BLaER1 treated with 17β-estradiol and CSF1 and Interleukin-3, amounts not matched to agents 10 nM and 100 nM (cell line): ENCODE measurements around the gene AKAP11.

Source experiments
- H3K27ac ChIP-seq, 11 experiments: shearing (Covaris generic); formaldehyde crosslinking; 2 replicates each; pipeline ENCODE4 v1.8.1; 2022
- H3K27me3 ChIP-seq, 11 experiments: shearing (Covaris generic); formaldehyde crosslinking; 2 replicates each; pipeline ENCODE4 v1.8.1; 2022
- H3K36me3 ChIP-seq, 11 experiments: shearing (Covaris generic); formaldehyde crosslinking; 2 replicates each; pipeline ENCODE4 v1.8.1; 2022
- H3K4me1 ChIP-seq, 10 experiments: shearing (Covaris generic); formaldehyde crosslinking; 2 replicates each; pipeline ENCODE4 v1.8.1; 2022
- H3K4me2 ChIP-seq, 11 experiments: shearing (Covaris generic); formaldehyde crosslinking; 2 replicates each; pipeline ENCODE4 v1.8.1; 2022
- H3K4me3 ChIP-seq, 10 experiments: shearing (Covaris generic); formaldehyde crosslinking; 2 replicates each; pipeline ENCODE4 v1.8.1; 2022
- H3K9ac ChIP-seq, 11 experiments: shearing (Covaris generic); formaldehyde crosslinking; 2 replicates each; pipeline ENCODE4 v1.8.1; 2022
- H3K9me3 ChIP-seq, 11 experiments: shearing (Covaris generic); formaldehyde crosslinking; replicated peaks in 1 of 11; 2 replicates each; pipeline ENCODE4 v1.8.1; 2022
- H4K20me1 ChIP-seq, 11 experiments: shearing (Covaris generic); formaldehyde crosslinking; 2 replicates each; pipeline ENCODE4 v1.8.1; 2022
- Cebpa-rat ChIP-seq, 11 experiments: shearing (Covaris generic); IDR thresholded peaks; 2 replicates each; pipeline ENCODE4 v1.8.1; 2022

AKAP11 gene

DNA sequence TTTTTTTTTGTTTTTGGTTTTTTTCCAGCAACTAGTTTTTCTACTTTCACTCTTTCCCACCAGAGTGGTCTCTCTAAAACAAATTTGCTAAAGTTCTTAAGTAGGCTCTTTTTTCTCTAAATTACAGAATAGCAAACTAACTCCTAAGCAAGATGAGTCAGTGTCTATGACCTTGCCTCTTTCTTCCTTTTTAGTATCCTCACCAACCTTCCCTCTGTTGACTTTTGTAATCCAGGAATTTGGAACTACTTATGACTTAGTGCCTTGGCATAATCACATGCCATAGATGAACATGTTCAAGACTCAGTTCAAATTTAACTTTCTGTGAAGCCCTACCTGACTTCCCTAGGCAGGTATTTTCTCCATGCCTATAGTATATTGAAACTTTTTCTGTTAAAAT is 32.3 kb upstream of the AKAP11 start:
- peaks cover 0 to 39% (median 14%) of the 10 kb centered on the region in 11 experiments; a peak in 8 of 22 replicates for H3K36me3 ChIP-seq
- H3K9me3 ChIP-seq = no peaks in the 10 kb centered on the region
- H3K9ac ChIP-seq = no peak overlapping the region
- H4K20me1 ChIP-seq = no peaks in the 10 kb centered on the region
- H3K27me3 ChIP-seq = no peaks in the 10 kb centered on the region
- TF ChIP-seq Cebpa-rat (IDR thresholded peaks at IDR 0.05) = no peak
- H3K4me3 ChIP-seq = no peak overlapping the region
- H3K27ac ChIP-seq = no peak overlapping the region
- H3K4me2 ChIP-seq = no peak overlapping the region
- no peaks in the 10 kb centered on the region for H3K4me1 ChIP-seq

DNA sequence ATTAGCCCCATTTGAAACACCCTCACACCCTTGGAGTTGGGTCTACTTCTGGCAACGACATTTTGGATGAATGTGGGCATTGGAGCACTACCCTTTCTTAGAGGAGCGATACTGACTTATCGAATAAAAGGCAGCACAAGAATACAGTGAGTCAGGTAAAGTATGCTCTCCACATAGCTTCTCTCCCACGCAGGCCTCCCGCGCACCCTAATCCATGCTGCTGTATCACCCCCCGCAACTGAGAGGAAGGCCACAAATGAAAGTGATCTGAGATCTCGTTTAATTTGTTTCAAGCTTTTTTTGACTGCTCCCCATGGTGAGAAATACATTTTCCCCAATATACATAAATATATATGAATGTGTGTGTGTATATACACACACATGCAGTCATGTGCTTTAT is 25.4 kb upstream of the AKAP11 start:
- H4K20me1 ChIP-seq = no peaks in the 10 kb centered on the region
- TF ChIP-seq Cebpa-rat (IDR thresholded peaks at IDR 0.05) = no peak
- no peaks in the 10 kb centered on the region for H3K27me3 ChIP-seq
- no peak overlapping the region for H3K9ac ChIP-seq
- no peaks in the 10 kb centered on the region for H3K4me1 ChIP-seq
- H3K36me3 ChIP-seq = peaks cover 0 to 20% (median 6%) of the 10 kb centered on the region in 11 experiments; a peak in 6 of 22 replicates
- no peaks in the 10 kb centered on the region for H3K9me3 ChIP-seq
- H3K4me2 ChIP-seq = no peak overlapping the region
- no peak overlapping the region for H3K4me3 ChIP-seq
- no peak overlapping the region for H3K27ac ChIP-seq

DNA sequence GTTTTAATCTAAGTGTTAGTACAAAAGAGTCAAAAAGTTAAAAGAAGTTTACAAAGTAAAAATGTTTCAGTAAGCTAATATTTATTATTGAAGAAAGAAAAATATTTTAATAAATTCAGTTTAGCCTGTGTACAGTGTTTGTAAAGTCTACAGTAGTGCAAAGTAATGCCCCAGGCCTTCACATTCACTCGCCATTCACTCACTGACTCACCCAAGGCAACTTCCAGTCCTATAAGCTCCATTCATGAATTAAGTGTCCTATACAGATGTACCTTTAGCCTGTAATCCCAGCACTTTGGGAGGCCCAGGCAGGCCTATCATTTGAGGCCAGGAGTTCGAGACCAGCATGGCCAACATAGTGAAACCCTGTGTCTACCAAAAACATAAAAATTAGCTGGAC is 24.1 kb upstream of the AKAP11 start:
- Histone ChIP-seq H3K4me3 (no peak overlapping the region), H3K36me3 (peaks cover 0 to 15% (median 3%) of the 10 kb centered on the region in 11 experiments; a peak in 6 of 22 replicates), H3K4me1 (no peaks in the 10 kb centered on the region), H3K9ac (no peak overlapping the region), H3K9me3 (no peaks in the 10 kb centered on the region), H3K4me2 (no peak overlapping the region), H4K20me1 (no peaks in the 10 kb centered on the region), H3K27me3 (no peaks in the 10 kb centered on the region), H3K27ac (no peak overlapping the region)
- no peak for TF ChIP-seq Cebpa-rat (IDR thresholded peaks at IDR 0.05)

DNA sequence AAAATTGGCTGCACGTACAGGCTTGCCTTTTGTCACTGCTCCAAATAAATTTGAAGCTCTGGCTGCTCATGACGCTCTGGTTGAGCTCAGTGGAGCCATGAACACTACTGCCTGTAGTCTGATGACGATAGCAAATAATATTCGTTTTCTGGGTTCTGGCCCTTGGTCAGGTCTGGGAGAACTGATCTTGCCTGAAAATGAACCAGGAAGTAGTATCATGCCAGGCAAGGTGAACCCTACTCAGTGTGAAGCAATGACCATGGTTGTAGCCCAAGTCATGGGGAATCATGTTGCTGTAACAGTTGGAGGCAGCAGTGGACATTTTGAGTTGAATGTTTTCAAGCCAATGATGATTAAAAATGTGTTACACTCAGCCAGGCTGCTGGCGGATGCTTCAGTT is 16.1 kb upstream of the AKAP11 start:
- H3K36me3 ChIP-seq = no peaks in the 10 kb centered on the region
- no peak overlapping the region for H3K4me2 ChIP-seq
- TF ChIP-seq Cebpa-rat (IDR thresholded peaks at IDR 0.05) = no peak
- H3K4me3 ChIP-seq = no peak overlapping the region
- H3K27me3 ChIP-seq = no peaks in the 10 kb centered on the region
- peaks cover 0 to 6% (median 0%) of the 10 kb centered on the region in 10 experiments; a peak in 1 of 20 replicates for H3K4me1 ChIP-seq
- no peak overlapping the region for H3K9ac ChIP-seq
- peaks cover 0 to 4% (median 3%) of the 10 kb centered on the region in 11 experiments; a peak in 6 of 22 replicates for H3K9me3 ChIP-seq
- no peaks in the 10 kb centered on the region for H4K20me1 ChIP-seq
- no peak overlapping the region for H3K27ac ChIP-seq

DNA sequence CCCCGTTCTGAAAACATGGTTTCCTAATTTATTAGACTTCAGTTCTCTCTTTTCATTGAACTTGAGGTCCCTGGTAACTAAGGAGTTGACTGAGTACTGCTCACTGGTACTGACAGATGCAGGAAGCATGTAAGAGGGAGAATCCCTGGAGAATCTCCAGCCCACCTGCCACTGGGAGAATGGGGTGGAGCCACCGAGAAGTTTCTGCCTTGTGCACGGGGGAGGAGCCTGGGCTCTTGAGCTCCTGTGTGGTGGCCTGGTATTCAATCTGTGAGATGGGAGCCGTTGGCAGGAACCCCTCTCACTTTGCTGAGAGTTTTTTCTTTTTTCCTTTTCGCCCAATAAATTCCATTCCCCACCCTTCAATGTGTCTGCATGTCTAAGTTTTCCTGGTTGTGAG is 13.2 kb upstream of the AKAP11 start:
- Histone ChIP-seq H3K27ac (no peak overlapping the region), H3K36me3 (no peaks in the 10 kb centered on the region), H4K20me1 (no peaks in the 10 kb centered on the region), H3K9ac (no peak overlapping the region), H3K4me3 (no peak overlapping the region), H3K27me3 (no peaks in the 10 kb centered on the region), H3K4me1 (peaks cover 0 to 6% (median 0%) of the 10 kb centered on the region in 10 experiments; a peak in 1 of 20 replicates), H3K9me3 (peaks cover 0 to 13% (median 9%) of the 10 kb centered on the region in 11 experiments; a peak in 8 of 22 replicates), H3K4me2 (no peak overlapping the region)
- no peak for TF ChIP-seq Cebpa-rat (IDR thresholded peaks at IDR 0.05)

DNA sequence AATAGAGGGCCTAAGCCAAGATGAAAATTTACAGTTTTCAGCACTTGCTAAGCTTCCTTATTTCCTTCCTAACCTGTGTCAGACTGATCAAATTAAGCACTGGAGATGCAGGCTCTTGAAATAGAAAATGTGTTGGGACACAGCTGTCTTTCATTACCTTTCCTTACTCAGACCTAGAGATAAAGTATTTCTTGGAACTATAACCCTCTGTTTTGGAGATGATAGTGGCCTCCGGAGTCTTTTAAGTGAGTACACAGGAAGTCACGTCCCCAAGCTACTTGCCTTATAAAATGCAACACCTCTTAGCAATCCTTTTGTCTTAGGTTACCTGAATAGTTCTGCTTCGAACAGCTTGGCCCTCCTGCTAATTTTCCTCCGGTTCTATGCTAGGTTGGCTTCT is 12.4 kb upstream of the AKAP11 start:
- no peak overlapping the region for H3K9ac ChIP-seq
- H3K4me2 ChIP-seq = no peak overlapping the region
- H3K36me3 ChIP-seq = no peaks in the 10 kb centered on the region
- H3K9me3 ChIP-seq = peaks cover 0 to 13% (median 9%) of the 10 kb centered on the region in 11 experiments; a peak in 8 of 22 replicates
- H3K27me3 ChIP-seq = no peaks in the 10 kb centered on the region
- peaks cover 0 to 6% (median 0%) of the 10 kb centered on the region in 10 experiments; a peak in 1 of 20 replicates for H3K4me1 ChIP-seq
- no peaks in the 10 kb centered on the region for H4K20me1 ChIP-seq
- no peak overlapping the region for H3K4me3 ChIP-seq
- no peak overlapping the region for H3K27ac ChIP-seq
- TF ChIP-seq Cebpa-rat (IDR thresholded peaks at IDR 0.05) = no peak

DNA sequence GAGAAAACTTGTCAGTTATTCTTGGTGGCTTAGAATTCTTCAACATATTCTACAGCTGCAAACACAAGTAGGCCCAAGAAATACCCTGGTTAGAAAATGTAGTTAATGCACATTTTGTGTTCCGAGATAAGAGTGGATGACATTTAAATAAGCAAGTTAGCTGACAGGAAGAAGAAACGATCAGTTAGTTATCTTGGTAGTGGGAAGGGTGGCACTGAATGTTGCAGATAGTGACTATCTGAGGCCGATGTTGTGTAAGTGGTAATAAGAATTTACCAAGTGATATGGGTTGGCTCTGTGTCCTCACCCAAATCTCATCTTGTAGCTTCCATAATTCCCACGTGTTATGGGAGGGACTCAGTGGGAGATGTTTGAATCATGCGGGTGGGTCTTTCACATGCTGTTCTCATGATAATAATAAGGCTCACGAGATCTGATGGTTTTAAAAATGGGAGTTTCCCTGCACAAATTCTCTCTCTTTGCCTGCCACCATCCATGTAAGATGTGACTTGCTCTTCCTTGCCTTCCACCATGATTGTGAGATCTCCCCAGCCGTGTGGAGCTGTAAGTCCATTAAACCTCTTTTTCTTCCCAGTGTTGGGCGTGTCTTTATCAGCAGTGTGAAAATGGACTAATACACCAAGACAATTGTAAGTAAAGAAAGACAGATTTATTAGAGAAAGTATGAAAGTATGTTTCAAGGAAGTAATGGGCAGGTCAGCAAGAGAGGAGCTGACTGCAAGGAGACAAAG is 10.9 kb upstream of the AKAP11 start:
- no peaks in the 10 kb centered on the region for H4K20me1 ChIP-seq
- no peak for TF ChIP-seq Cebpa-rat (IDR thresholded peaks at IDR 0.05)
- H3K4me3 ChIP-seq = no peak overlapping the region
- H3K9ac ChIP-seq = no peak overlapping the region
- H3K9me3 ChIP-seq = peaks cover 0 to 13% (median 9%) of the 10 kb centered on the region in 11 experiments; a peak in 8 of 22 replicates
- no peaks in the 10 kb centered on the region for H3K27me3 ChIP-seq
- H3K4me2 ChIP-seq = no peak overlapping the region
- H3K27ac ChIP-seq = no peak overlapping the region
- H3K36me3 ChIP-seq = no peaks in the 10 kb centered on the region
- peaks cover 0 to 6% (median 0%) of the 10 kb centered on the region in 10 experiments; a peak in 1 of 20 replicates for H3K4me1 ChIP-seq

DNA sequence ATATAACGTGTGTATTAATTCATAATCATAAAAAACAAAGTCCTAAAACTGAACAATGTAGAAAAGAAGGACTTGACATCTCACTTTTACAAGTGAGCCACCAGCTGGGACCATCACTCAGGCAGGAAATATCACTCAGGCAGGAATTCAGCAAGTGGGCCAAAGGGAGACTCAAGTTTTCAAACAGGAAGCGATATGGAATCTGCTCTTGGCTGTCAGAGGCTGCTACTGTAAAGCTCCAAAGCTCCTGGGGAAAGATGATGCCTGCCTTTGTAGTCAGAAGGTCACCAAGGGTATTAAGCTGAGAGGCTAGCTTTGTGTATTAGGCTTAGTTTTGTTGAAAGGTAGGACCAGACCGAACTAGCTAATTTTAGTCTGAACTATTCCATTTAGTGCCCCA is 5.5 kb upstream of the AKAP11 start:
- H3K27ac ChIP-seq = no peak overlapping the region
- H3K9me3 ChIP-seq = peaks cover 0 to 19% (median 10%) of the 10 kb centered on the region in 11 experiments; a peak in 15 of 22 replicates
- H3K9ac ChIP-seq = no peak overlapping the region
- no peak overlapping the region for H3K4me3 ChIP-seq
- H3K4me2 ChIP-seq = peak overlapping the region in 2 of 11 experiments; percentile 6 to 12; a peak in 1 of 22 replicates
- H4K20me1 ChIP-seq = no peaks in the 10 kb centered on the region
- H3K4me1 ChIP-seq = peaks cover 0 to 12% (median 6%) of the 10 kb centered on the region in 10 experiments; a peak in 9 of 20 replicates
- TF ChIP-seq Cebpa-rat (IDR thresholded peaks at IDR 0.05) = no peak
- no peaks in the 10 kb centered on the region for H3K27me3 ChIP-seq
- no peaks in the 10 kb centered on the region for H3K36me3 ChIP-seq

DNA sequence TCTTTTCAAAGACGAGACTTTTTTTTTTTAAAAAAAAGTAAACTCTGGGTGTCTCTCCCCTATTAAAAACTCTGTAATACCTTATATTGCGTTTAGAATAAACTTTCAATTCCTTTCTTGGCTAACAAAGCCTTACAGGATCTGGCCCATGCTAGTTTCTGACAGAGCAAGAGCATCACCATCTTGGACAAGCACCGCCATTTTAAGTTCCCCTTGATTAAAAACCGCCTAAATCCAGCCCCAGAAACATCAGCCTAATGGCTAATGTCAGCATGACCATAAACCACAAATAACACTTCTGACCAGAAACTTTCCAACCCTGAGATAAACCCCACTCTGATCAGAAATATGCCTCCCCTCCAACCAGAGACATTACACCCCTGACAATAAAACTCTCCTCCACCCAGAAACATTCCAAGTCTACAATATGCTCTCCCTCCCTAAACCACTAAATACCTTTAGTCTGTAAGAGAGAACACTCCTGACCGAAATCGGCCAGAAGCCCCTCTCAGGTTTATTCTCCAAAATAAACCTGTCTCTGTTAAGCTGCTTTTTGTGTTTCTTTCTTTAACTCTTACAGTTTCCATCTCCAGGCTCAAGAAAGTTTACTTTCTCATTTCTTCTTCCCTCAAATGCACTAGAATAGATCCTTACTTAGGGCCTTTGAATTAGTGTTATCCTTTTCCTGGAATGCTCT is 1.6 kb upstream of the AKAP11 start:
- H3K27ac ChIP-seq = no peak overlapping the region
- H3K27me3 ChIP-seq = no peaks in the 10 kb centered on the region
- no peaks in the 10 kb centered on the region; a peak in 2 of 22 replicates for H3K36me3 ChIP-seq
- H3K4me3 ChIP-seq = peak overlapping the region in 2 of 10 experiments; percentile 85 to 90; a peak in 1 of 20 replicates
- peaks cover 0 to 6% (median 0%) of the 10 kb centered on the region in 11 experiments; a peak in 2 of 22 replicates for H4K20me1 ChIP-seq
- TF ChIP-seq Cebpa-rat (IDR thresholded peaks at IDR 0.05) = no peak
- peaks cover 0 to 15% (median 10%) of the 10 kb centered on the region in 11 experiments; a peak in 10 of 22 replicates for H3K9me3 ChIP-seq
- peaks cover 25 to 36% (median 31%) of the 10 kb centered on the region in 10 experiments for H3K4me1 ChIP-seq
- H3K9ac ChIP-seq = no peak overlapping the region
- peak overlapping the region in 4 of 11 experiments; percentile 68 to 77 (median 72); a peak in 4 of 22 replicates for H3K4me2 ChIP-seq
